T-helper 17 cell (primary cell): Measurements from ENCODE around the gene TRMT44. TPM values are rescaled to one million over a fixed set of nuclear protein-coding genes. Genes with fewer than 3 reads are reported as not detected.
A peak's percentile ranks its signal among the peaks of the same experiment; 100 is the strongest.
"Not testable (repeated sequence)": the region's sequence is repeated elsewhere in the genome, so short reads cannot be mapped to it uniquely, and the experiment has no call there.

Source experiments
- ATAC-seq: fragments of 150-1000 bp; cut with Tn5 transposase; 2 replicates; pipeline ENCODE4 v1.10.0; 2021; ENCODE audit warnings: mild to moderate bottlenecking, moderate library complexity
- DNase-seq, 3 donors: peaks; one replicate each; pipeline versions ENCODE4 v3.0.0 to v3.0.0-alpha.2; 2020 to 2021
- H3K9me3 ChIP-seq: one replicate; pipeline ENCODE4 v1.7.0; 2013; ENCODE audit warnings: low read length, mild to moderate bottlenecking; ENCODE audit not compliant: control insufficient read depth, poor library complexity, severe bottlenecking
- H3K27ac Mint-ChIP-seq: one replicate; pipeline ENCODE4 v1.8.0; 2022; ENCODE audit warnings: mild to moderate bottlenecking, moderate library complexity, mixed read lengths
- H3K27me3 Mint-ChIP-seq: one replicate; pipeline ENCODE4 v1.8.0; 2022; ENCODE audit warnings: mixed read lengths
- H3K36me3 Mint-ChIP-seq: one replicate; pipeline ENCODE4 v1.8.0; 2022; ENCODE audit warnings: low read depth, mixed read lengths
- H3K4me1 Mint-ChIP-seq: one replicate; pipeline ENCODE4 v1.8.0; 2022; ENCODE audit warnings: mild to moderate bottlenecking, mixed read lengths
- H3K4me3 Mint-ChIP-seq: one replicate; pipeline ENCODE4 v1.8.0; 2022; ENCODE audit warnings: mild to moderate bottlenecking, moderate library complexity, mixed read lengths
- total RNA-seq, 4 donors: library from RNA in 2 of 4; stranded (reverse) in 2 of 4; gene quantifications; one replicate each; pipeline ENCODE4 v1.2.3 and lab custom pipeline; 2022 to 2026

TRMT44 gene
- total RNA-seq, 2 donors from 2014 or later, result 20.4 to 32.7 TPM

DNA sequence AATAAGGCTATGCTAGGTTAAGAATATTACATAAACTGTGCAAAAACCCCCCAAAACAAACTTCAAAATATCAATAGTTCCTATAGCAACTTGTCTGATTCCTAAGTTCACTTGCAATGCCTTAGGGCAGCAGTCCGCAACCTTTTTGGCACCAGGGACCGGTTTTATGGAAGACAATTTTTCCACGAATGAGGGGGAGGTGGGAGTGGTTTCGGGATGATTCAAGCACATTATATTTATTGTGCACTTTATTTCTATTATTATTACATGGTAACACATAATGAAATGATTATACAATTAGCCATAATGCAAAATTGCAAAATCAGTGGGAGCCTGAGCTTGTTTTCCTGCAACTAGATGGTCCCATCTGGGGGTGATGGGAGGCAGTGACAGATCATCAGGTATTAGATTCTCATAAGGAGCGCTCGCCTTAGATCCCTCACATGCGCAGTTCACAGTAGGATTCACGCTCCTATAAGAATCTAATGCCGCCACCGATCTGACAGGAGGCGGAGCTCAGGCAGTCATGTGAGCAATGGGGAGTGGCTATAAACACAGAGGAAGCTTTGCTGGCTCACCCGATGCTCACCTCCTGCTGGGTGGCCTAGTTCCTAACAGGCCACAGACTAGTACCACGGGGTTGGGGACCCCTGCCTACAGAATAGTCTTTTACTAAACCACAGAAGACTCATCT is 39.8 kb upstream of the TRMT44 start:
- Mint-ChIP-seq H3K27ac (no peak overlapping the region), H3K4me3 (no peak overlapping the region), H3K4me1 (peaks cover 3% of the 10 kb centered on the region), H3K36me3 (peaks cover 10% of the 10 kb centered on the region), H3K27me3 (no peaks in the 10 kb centered on the region)
- ATAC-seq (no peak), DNase-seq (no peak)
- H3K9me3 ChIP-seq, result no peaks in the 10 kb centered on the region

DNA sequence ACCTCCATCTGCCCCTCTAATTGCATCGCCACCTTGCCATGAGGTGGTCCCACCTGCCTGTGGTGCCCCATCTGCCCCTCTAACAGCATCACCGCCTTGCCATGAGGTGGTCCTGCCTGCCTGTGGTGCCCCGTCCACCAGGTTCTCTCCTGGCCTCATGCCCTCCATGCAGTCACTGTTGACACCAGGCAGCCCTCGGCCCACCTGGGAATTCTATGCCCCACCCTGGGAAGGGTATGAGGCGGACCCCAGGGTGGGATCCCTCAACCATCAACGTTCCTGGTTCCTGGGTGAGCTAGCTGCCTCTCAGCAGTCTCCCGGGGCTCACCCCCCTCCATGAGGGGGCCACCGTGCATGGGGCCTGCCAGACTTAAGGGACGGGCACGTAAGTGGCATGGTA is 38.9 kb upstream of the TRMT44 start:
- peaks cover 10% of the 10 kb centered on the region for H3K36me3 Mint-ChIP-seq
- ATAC-seq (no peak), DNase-seq (no peak)
- no peak overlapping the region for H3K27ac Mint-ChIP-seq
- H3K4me3 Mint-ChIP-seq, result no peak overlapping the region
- H3K27me3 Mint-ChIP-seq, result no peaks in the 10 kb centered on the region
- H3K9me3 ChIP-seq, result no peaks in the 10 kb centered on the region
- H3K4me1 Mint-ChIP-seq, result peaks cover 6% of the 10 kb centered on the region

DNA sequence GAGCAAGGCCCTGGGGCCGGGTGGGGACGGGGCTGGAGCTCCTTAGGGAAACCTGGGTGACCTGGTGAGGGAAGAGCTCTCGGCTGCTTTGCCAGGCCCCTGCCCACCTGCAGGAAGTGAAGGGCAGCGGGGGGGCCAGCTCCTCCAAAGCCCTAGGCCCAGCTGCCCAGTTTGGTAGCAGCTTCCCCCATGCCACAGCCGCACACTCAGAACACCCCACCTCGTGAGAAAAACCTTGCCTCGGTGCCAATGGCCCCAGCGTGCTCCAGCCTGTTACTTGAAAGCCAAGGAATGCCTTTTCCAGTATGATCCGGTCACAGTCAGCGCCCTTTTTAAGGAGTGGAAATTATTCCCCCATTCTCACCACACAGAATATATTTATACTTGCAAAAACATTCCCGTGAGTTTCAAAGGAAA is 38.4 kb upstream of the TRMT44 start:
- Mint-ChIP-seq H3K4me1 (peaks cover 6% of the 10 kb centered on the region), H3K27ac (peak overlapping the region; percentile 16), H3K27me3 (no peaks in the 10 kb centered on the region), H3K4me3 (no peak overlapping the region), H3K36me3 (peaks cover 10% of the 10 kb centered on the region)
- DNase-seq (no peak), ATAC-seq (no peak)
- H3K9me3 ChIP-seq, result no peaks in the 10 kb centered on the region

DNA sequence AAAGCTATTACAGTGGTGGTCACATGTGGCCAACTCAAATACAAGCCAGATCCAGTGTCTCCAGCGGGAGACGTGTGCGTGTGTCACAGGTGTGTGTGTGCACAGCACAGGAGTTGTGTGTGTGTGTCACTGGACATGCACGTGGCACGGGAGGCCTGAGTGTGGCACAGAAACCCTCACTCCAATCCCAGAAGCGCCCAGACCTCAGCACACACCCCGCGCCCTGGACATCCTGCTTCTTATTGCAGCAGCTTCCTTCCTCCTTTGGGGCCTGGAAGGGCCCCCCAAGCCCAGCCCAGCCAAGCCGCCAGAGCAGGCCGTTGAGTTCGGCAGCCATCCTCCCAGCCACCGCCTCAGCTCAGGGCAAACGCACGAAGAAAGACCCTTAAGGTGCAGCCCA is 37.9 kb upstream of the TRMT44 start:
- Mint-ChIP-seq H3K27ac (peak overlapping the region; percentile 16), H3K36me3 (peaks cover 10% of the 10 kb centered on the region), H3K4me3 (no peak overlapping the region), H3K4me1 (peaks cover 6% of the 10 kb centered on the region), H3K27me3 (no peaks in the 10 kb centered on the region)
- no peak for ATAC-seq
- DNase-seq, result no peak
- no peaks in the 10 kb centered on the region for H3K9me3 ChIP-seq

DNA sequence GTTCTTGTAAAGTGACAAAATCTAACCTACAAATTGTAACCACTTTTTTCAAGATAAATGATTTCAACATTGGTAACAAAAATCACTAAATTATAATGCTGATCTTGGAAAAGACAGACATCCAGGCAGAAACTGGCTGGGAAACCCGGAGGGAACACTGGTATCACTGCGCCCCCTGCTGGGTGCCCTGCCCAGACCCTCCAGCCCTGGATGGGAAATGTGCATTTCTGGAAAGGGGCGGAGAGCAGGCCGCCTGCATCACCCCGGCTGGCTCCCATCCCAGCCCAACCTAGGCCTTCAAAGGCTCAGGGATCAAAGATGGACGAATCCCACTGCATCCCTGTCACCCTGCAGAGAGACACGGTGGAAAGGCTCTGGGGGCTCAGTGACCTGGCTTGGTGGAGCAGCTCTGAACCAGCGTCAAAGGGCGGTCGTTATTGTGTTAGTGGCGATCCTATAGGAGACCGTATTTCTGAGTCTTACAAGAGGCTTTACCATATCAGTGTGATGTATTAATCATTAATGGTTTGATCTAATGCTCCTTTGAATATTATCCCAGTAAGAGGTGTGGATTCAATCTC is 37.3 kb upstream of the TRMT44 start:
- peak; percentile 60 for ATAC-seq
- H3K9me3 ChIP-seq, result no peaks in the 10 kb centered on the region
- H3K27me3 Mint-ChIP-seq, result no peaks in the 10 kb centered on the region
- no peak overlapping the region for H3K4me3 Mint-ChIP-seq
- peaks cover 9% of the 10 kb centered on the region for H3K36me3 Mint-ChIP-seq
- DNase-seq, result peak in 2 of 3 donors; percentile 36 to 43
- H3K27ac Mint-ChIP-seq, result no peak overlapping the region
- peaks cover 6% of the 10 kb centered on the region for H3K4me1 Mint-ChIP-seq

DNA sequence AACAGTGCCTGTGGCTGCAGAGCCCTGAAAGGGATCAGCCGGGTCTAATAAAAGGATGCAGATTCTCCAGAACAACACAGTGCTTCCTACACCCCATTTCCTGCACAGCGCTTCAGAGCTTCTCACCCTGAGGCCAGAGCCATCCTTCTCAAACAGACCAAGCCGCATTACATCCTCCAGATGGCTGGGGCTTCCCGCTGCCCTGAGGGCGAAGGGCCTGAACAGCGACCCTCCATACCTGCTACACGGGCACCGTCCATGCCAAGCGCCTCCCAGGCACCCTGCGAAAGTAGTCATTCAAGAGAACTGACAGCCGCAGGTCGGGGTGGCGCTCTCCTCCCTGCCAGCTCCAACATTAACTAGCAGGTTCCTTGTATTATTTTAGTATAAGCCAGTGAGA is 36.6 kb upstream of the TRMT44 start:
- Mint-ChIP-seq H3K36me3 (peaks cover 5% of the 10 kb centered on the region), H3K27ac (peak overlapping the region; percentile 61), H3K27me3 (no peaks in the 10 kb centered on the region), H3K4me1 (peaks cover 3% of the 10 kb centered on the region), H3K4me3 (no peak overlapping the region)
- no peak for DNase-seq
- H3K9me3 ChIP-seq, result no peaks in the 10 kb centered on the region
- no peak for ATAC-seq

DNA sequence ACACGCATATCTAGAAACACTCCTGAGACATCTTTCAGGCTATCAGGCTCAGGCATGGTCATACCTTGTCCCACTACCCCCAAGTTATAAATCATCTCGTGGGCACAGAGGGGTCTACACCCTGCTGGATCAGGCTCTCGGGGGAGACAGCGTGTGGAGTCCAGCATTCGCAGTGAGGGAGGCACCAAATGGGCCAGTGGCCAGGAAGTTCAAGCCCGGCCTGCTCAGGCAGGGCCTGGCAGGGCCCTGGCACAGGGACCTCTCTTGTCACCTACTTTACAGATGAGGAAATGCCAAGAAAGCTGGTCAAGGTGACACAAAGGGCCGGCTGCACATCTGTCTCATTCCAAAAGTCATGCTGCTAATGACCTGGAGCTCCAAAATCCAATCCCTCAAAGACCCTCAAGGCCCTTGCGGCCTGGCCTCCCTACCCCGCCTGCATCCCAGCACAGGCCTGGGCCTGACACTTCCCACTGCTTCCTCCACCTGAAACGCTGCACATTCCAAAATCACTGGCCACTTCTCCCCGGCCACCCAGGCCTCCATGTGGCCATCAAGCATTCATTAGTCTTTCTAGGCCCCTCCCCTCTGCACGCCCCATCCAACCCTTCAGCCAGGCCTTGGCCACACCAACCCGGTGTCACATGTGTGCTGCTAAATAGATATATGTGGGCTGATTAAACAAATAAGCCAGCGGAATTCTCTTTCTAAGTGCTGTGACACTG is 35.6 kb upstream of the TRMT44 start:
- no peaks in the 10 kb centered on the region for H3K27me3 Mint-ChIP-seq
- no peaks in the 10 kb centered on the region for H3K9me3 ChIP-seq
- peaks cover 8% of the 10 kb centered on the region for H3K36me3 Mint-ChIP-seq
- DNase-seq, result no peak
- H3K4me1 Mint-ChIP-seq, result peaks cover 12% of the 10 kb centered on the region
- ATAC-seq, result no peak
- peak overlapping the region; percentile 61 for H3K27ac Mint-ChIP-seq
- H3K4me3 Mint-ChIP-seq, result no peak overlapping the region

DNA sequence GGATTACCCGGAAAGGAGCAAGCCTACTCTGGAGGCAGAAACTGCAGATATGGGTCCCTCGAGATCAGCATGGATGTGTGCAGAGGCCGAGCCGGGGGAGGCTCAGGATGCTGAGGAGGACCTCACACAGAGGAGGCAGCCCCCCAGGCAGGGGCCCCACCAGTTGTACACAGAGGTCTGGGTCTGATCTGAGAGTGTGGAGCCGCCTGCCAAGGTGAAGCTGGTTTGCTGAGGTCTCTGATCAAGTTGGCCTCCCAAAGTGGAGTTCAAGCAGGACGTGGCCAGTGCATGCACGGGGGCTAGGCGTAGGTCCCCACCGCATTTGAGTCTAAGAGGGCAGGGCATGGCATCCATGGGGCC is 35.1 kb upstream of the TRMT44 start:
- Mint-ChIP-seq H3K4me1 (peaks cover 12% of the 10 kb centered on the region), H3K27me3 (no peaks in the 10 kb centered on the region), H3K27ac (peak overlapping the region; percentile 61), H3K4me3 (no peak overlapping the region), H3K36me3 (peaks cover 8% of the 10 kb centered on the region)
- no peak for DNase-seq
- H3K9me3 ChIP-seq, result no peaks in the 10 kb centered on the region
- ATAC-seq, result no peak

DNA sequence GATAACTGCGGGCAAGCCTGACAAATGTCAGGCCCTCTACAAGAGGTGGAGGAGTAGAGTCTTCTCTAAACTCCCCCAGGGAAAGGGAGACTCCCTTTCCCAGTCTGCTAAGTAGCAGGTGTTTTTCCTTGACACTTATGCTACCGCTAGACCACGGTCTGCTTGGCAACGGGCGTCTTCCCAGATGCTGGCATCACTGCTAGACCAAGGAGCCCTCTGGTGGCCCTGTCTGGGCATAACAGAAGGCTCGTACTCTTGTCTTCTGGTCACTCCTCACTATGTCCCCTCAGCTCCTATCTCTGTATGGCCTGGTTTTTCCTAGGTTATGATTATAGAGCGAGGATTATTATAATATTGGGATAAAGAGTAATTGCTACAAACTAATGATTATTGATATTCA is 33.7 kb upstream of the TRMT44 start:
- peaks cover 18% of the 10 kb centered on the region for H3K4me1 Mint-ChIP-seq
- H3K9me3 ChIP-seq, ATAC-seq, H3K36me3 Mint-ChIP-seq, H3K4me3 Mint-ChIP-seq, DNase-seq, H3K27me3 Mint-ChIP-seq, H3K27ac Mint-ChIP-seq: not testable (repeated sequence)

DNA sequence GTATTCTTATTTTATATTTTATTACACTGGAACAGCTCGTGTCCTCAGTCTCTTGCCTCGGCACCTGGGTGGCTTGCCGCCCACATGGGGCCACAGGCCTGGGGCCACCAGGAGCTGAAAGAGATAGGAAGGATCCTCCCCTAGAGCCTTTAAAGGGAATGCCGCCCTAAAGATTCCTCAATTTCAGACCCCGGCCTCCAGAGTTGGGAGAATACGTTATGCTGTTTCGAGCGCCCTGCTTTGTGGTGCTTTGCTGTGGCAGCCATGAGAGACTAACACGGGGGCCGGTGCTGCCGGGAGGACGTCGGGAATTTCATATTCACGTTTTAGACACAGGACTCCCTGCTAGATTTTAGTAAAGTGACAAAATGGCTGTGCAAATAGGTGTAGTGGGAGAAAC is 33.3 kb upstream of the TRMT44 start:
- DNase-seq, result no peak
- Mint-ChIP-seq H3K27ac (no peak overlapping the region), H3K4me3 (no peak overlapping the region), H3K36me3 (peaks cover 10% of the 10 kb centered on the region), H3K27me3 (no peaks in the 10 kb centered on the region), H3K4me1 (peaks cover 20% of the 10 kb centered on the region)
- ATAC-seq, result no peak
- H3K9me3 ChIP-seq, result no peaks in the 10 kb centered on the region

DNA sequence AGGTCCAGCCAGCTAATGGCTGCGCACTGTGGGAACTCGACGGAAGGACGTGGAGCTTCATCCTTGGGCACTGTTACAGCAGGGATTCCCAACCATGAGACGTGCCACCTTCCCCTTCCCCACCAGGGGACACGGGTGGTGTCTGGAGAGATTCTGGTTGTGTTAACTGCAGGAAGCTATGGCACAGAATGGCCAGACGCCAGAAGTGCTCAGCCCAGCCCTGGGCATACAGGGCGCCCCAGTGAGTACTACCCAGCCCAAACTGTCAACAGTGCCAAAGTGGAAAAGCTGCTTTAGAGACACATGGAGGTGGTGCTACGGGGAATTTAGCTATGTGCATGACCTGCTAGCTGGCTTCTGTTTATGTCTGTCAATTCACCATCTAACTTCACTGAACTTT is 32.8 kb upstream of the TRMT44 start:
- Mint-ChIP-seq H3K4me1 (peaks cover 21% of the 10 kb centered on the region), H3K36me3 (peaks cover 11% of the 10 kb centered on the region), H3K4me3 (no peak overlapping the region), H3K27ac (peak overlapping the region; percentile 57), H3K27me3 (no peaks in the 10 kb centered on the region)
- ATAC-seq (no peak), DNase-seq (no peak)
- H3K9me3 ChIP-seq, result no peaks in the 10 kb centered on the region

DNA sequence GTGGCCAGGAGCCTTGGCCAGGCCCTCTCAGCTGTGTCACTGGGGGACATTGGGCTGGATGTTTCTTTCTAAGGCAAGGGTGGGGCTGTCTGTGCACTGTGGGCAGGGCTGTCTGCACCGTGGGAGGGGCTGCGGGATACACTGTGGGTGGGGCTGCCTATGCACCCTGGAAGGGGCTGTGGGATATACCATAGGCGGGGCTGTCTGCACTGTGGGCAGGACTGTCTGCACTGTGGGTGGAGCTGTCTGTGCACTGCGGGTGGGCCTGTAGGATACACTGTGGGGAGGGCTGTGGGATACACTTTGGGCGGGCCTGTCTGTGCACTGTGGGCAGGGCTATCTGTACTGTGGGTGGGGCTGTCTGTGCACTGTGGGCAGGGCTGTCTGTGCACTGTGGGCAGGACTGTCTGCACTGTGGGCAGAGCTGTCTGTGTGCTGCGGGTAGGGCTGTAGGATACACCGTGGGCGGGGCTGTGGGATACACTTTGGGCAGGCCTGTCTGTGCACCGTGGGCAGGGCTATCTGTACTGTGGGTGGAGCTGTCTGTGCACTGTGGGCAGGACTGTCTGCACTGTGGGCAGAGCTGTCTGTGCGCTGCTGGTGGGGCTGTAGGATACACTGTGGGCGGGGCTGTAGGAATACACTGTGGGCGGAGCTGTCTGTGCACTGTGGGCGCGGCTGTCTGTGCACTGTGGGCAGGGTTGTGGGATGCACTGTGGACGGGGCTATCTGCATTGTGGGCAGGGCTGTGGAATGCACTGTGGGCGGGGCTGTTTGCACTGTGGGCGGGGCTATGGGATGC is 31.1 kb upstream of the TRMT44 start:
- DNase-seq (peak; percentile 33 to 56 (median 55)), ATAC-seq (peak; percentile 88)
- peaks cover 27% of the 10 kb centered on the region for H3K4me1 Mint-ChIP-seq
- H3K27ac Mint-ChIP-seq, result peak overlapping the region; percentile 63
- peaks cover 11% of the 10 kb centered on the region for H3K36me3 Mint-ChIP-seq
- no peaks in the 10 kb centered on the region for H3K9me3 ChIP-seq
- no peaks in the 10 kb centered on the region for H3K27me3 Mint-ChIP-seq
- no peak overlapping the region for H3K4me3 Mint-ChIP-seq

DNA sequence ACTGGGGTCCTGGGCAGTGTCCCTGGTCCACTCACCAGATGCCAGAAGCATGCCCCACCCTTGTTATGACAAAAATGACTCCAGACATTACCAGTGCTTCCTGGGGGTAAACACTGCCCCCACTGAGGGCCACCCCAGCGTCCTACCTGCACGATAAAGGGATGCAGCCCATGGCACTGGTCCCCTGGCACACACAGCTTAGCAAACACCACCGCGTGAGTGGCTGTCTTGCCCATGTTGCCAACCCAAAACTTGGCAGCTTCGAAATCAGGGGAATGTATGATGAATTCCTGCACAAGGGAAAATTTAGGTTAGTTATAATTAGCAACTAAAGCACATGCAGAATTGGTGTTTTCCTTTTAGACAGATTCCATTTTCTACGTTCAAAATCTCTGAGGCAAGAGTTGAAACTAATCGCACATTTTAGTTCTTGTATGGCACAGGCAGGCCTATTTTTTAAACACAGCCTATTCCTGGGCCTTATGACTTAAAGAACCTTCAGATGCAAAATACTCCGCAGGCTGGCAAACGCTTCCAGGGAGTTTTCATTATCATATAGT is 30.4 kb upstream of the TRMT44 start:
- H3K27ac Mint-ChIP-seq, result peak overlapping the region; percentile 63
- H3K9me3 ChIP-seq, result no peaks in the 10 kb centered on the region
- H3K4me1 Mint-ChIP-seq, result peaks cover 33% of the 10 kb centered on the region
- DNase-seq (no peak), ATAC-seq (no peak)
- peaks cover 7% of the 10 kb centered on the region for H3K36me3 Mint-ChIP-seq
- H3K27me3 Mint-ChIP-seq, result no peaks in the 10 kb centered on the region
- H3K4me3 Mint-ChIP-seq, result no peak overlapping the region
